Endodermal cell (in vitro differentiated cells): Measurements from ENCODE around the gene KLRC3. TPM values are rescaled to one million over a fixed set of nuclear protein-coding genes. Genes with fewer than 3 reads are reported as not detected.
A peak's percentile ranks its signal among the peaks of the same experiment; 100 is the strongest.

Source experiments
- DNase-seq: peaks from one replicate; pipeline ENCODE4 v3.0.0-alpha.2; 2017
- H3K27ac ChIP-seq: 2 replicates; pipeline ENCODE4 v1.5.1; 2013; ENCODE audit warnings: mild to moderate bottlenecking, low read depth, low read length, moderate library complexity
- H3K27me3 ChIP-seq: 2 replicates; pipeline ENCODE4 v1.6.1; 2013; ENCODE audit warnings: mild to moderate bottlenecking, low read length, moderate library complexity; ENCODE audit not compliant: insufficient read depth, control insufficient read depth, poor library complexity, severe bottlenecking
- H3K36me3 ChIP-seq: 2 replicates; pipeline ENCODE4 v1.7.0; 2013; ENCODE audit warnings: mild to moderate bottlenecking, low read length, moderate library complexity; ENCODE audit not compliant: control insufficient read depth, insufficient read depth
- H3K4me1 ChIP-seq: one replicate; pipeline ENCODE4 v1.7.0; 2013; ENCODE audit warnings: low read length; ENCODE audit not compliant: control insufficient read depth, insufficient read depth
- H3K4me3 ChIP-seq: 2 replicates; pipeline ENCODE4 v1.5.1; 2013; ENCODE audit warnings: mild to moderate bottlenecking, low read length, moderate library complexity
- H3K9ac ChIP-seq: 2 replicates; pipeline ENCODE4 v1.6.1; 2013; ENCODE audit warnings: mild to moderate bottlenecking, low read length, moderate library complexity; ENCODE audit not compliant: poor library complexity, severe bottlenecking; ENCODE audit errors: extremely low read depth
- H3K9me3 ChIP-seq: 2 replicates; pipeline ENCODE4 v1.6.1; 2013; ENCODE audit warnings: mild to moderate bottlenecking, low read length, moderate library complexity; ENCODE audit not compliant: control insufficient read depth
- H3K27ac Mint-ChIP-seq: 2 replicates; pipeline ENCODE4 v1.8.0; 2020; ENCODE audit warnings: mixed read lengths
- H3K27me3 Mint-ChIP-seq: 2 replicates; pipeline ENCODE4 v1.8.0; 2021; ENCODE audit warnings: mild to moderate bottlenecking, mixed read lengths; ENCODE audit not compliant: insufficient read depth
- H3K36me3 Mint-ChIP-seq: 2 replicates; pipeline ENCODE4 v1.8.0; 2020; ENCODE audit warnings: low read depth, mixed read lengths
- H3K4me1 Mint-ChIP-seq: 2 replicates; pipeline ENCODE4 v1.8.0; 2020; ENCODE audit warnings: mixed read lengths
- H3K4me3 Mint-ChIP-seq: 2 replicates; pipeline ENCODE4 v1.8.0; 2020; ENCODE audit warnings: mild to moderate bottlenecking, moderate library complexity, mixed read lengths
- H3K9me3 Mint-ChIP-seq: 2 replicates; pipeline ENCODE4 v1.8.0; 2020; ENCODE audit warnings: mild to moderate bottlenecking, mixed read lengths
- WGBS, 2 experiments: methylation state at CpG; one replicate each; pipeline versions ENCODE4 v1.1.5 to v1.1.7; 2013; ENCODE audit warnings: missing lambda C conversion rate in 2 of 2, mixed read lengths in 1 of 2; ENCODE audit not compliant: insufficient coverage in 1 of 2, insufficient read length in 1 of 2; 5-methylcytosine and 5-hydroxymethylcytosine counted together
- total RNA-seq, 2 donors: library from RNA; stranded (reverse); fragmentation: NEBNext Ultra II Directional in 1 of 2; extraction: Animal tissue kit (Norgen Biotek cat#: 25700) in 1 of 2; gene quantifications; 2 replicates in 1 of 2; 3 replicates in 1 of 2; pipeline ENCODE4 v1.2.1, GENCODE V29; 2021
- TF ChIP-seq, protein P1 (sequence below): fragments of 200-600 bp; sonication (generic); conservative IDR thresholded peaks from 2 replicates; pipeline ENCODE4 v1.5.0; 2021; ENCODE audit warnings: antibody characterized with exemption, mild to moderate bottlenecking

KLRC3 gene
- total RNA-seq, 2 donors from 2014 or later = not detected

DNA sequence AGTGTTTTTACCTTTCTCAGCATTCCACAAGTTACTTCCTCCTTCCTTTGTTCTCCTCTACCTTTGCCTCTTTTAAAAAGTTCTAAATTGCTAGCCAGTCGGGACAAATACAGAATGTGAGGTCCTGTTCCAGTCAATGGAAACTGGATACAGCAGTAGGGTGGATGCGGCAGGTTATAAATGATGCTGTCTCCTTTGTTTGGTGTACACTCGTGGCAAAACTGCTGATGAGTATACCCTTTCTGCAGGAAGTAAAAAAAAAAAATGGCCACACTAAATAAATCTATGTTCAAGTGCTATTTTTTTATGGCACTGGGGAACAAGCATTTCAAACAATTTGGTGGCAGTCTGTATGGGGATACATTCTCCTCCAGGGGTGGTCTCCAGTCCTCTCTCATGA, 58.1 kb downstream of the KLRC3 start:
- peaks cover 24% of the 10 kb centered on the region for H3K36me3 Mint-ChIP-seq
- Histone ChIP-seq H3K27ac (no peak overlapping the region), H3K27me3 (peaks cover 30% of the 10 kb centered on the region), H3K36me3 (no peaks in the 10 kb centered on the region), H3K4me3 (no peak overlapping the region), H3K9me3 (peaks cover 47% of the 10 kb centered on the region), H3K4me1 (peaks cover 8% of the 10 kb centered on the region), H3K9ac (no peak overlapping the region)
- peaks cover 23% of the 10 kb centered on the region for H3K4me1 Mint-ChIP-seq
- H3K9me3 Mint-ChIP-seq = peaks cover 45% of the 10 kb centered on the region
- H3K4me3 Mint-ChIP-seq = peak overlapping the region; percentile 14
- H3K27ac Mint-ChIP-seq = no peak overlapping the region
- no peaks in the 10 kb centered on the region for H3K27me3 Mint-ChIP-seq
- no peak for DNase-seq
- 81 to 100% methylated on average over 1 to 3 of the region's 3 CpGs for WGBS, 2 experiments
- TF ChIP-seq, protein P1, sequence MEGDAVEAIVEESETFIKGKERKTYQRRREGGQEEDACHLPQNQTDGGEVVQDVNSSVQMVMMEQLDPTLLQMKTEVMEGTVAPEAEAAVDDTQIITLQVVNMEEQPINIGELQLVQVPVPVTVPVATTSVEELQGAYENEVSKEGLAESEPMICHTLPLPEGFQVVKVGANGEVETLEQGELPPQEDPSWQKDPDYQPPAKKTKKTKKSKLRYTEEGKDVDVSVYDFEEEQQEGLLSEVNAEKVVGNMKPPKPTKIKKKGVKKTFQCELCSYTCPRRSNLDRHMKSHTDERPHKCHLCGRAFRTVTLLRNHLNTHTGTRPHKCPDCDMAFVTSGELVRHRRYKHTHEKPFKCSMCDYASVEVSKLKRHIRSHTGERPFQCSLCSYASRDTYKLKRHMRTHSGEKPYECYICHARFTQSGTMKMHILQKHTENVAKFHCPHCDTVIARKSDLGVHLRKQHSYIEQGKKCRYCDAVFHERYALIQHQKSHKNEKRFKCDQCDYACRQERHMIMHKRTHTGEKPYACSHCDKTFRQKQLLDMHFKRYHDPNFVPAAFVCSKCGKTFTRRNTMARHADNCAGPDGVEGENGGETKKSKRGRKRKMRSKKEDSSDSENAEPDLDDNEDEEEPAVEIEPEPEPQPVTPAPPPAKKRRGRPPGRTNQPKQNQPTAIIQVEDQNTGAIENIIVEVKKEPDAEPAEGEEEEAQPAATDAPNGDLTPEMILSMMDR = no peak

Other genes with a start within 250 kb of the KLRC3 start
- under 1 TPM in 1 of 2 donors, not detected in 1; 0.22 TPM for gene OLR1, start 248.5 kb downstream of the KLRC3 start, total RNA-seq
- not detected for gene TMEM52B, start 241.6 kb downstream of the KLRC3 start, total RNA-seq
- gene GABARAPL1, start 207.7 kb downstream of the KLRC3 start, total RNA-seq = 100 to 1,000 TPM; 135 to 191 TPM
- 1 to 10 TPM in 1 of 2 donors, under 1 TPM in 1; 0.59 to 2.2 TPM for gene KLRD1, start 112.7 kb downstream of the KLRC3 start, total RNA-seq
- gene KLRK1, start 30.6 kb downstream of the KLRC3 start, total RNA-seq = under 1 TPM in 1 of 2 donors, not detected in 1; 0.24 TPM
- not detected for gene KLRC4, start 10.8 kb downstream of the KLRC3 start, total RNA-seq
- gene KLRC2, start 15.4 kb upstream of the KLRC3 start, total RNA-seq = not detected
- not detected for gene KLRC1, start 32.8 kb upstream of the KLRC3 start, total RNA-seq
- gene EIF2S3B, start 85.3 kb upstream of the KLRC3 start, total RNA-seq = 1 to 10 TPM; 2.1 to 5.9 TPM
- gene MAGOHB, start 193.0 kb upstream of the KLRC3 start, total RNA-seq = 10 to 100 TPM; 53.8 to 75.8 TPM